HuH-7.5 (cell line): Measurements from ENCODE around the gene CLTC.
"Not testable (repeated sequence)": the region's sequence is repeated elsewhere in the genome, so short reads cannot be mapped to it uniquely, and the experiment has no call there.

Experiments used
- DNase-seq: peaks from one replicate; pipeline ENCODE4 v3.0.0; 2011; ENCODE audit warnings: low spot score

CLTC gene

DNA sequence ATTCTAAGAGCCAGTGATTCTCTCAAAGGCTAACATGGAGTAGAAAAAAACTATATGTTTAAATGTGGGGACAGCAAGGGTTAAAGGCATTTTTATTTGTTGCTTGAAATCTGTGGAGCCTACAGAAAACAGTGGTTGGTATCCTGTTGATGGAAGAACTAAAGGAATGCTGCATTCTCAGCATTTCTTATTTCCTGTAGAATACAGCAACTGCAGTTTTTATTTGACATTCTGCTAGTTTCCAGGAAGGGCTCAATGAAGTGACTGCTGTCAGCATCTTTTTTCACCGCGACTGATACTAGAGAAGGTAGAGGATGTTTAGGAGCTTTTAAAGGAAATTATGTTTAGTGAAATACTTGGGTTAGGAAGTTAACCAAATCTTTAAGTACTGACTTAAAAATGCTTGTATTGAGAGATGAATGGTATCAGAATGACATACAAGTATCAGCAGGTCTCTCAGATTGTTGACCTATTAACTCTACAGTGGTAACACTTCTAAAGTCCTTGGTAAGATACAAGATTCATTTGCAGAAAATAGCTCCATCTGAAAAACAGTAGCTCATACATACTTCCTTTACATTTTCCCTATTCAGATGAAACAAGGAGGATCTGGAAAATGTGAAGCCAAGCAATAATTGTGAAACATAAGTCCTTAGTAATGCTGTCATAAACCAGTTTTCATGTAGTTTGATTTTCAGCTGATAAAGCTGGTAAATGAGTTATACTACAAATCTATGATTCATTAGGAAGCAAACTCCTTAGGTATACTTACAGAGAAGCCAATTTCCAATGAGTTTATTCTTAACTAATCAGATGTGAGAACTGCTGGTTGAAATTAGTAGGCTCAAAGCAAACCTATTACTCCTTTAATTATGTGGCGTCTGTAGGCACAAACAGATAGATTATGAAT is 15.2 kb downstream of the CLTC start:
- DNase-seq: no peak

DNA sequence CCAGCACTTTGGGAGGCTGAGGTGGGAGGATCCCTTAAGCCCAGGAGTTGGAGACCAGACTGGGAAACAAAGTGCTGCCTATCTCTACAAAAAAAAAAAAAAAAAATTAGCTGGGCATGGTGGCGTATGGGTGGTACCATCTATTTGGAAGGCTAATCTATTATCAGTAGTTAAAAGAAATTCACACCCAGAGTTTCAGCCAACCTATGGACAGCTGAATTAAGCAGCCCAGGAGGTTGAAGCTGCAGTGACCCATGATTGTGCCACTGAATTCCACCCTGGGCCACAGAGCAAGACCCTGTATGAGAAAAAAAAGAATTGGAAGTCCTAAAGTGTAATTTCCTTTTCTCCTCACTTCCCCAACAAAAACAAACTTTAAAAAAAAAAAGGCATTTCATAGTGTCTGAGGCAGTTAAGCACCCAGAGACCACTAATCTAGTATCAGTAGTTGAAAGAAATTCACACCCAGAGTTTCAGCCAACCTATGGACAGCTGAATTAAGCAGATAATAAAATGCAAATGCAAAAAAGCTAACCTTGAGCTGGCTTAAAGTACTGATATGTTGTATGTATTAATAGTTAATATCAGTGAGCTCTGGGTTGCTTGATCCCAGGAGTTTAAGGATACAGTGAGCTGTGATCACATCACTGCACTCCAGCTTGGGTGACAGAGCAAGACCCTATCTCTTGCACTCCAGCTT is 18.1 kb downstream of the CLTC start:
- no peak for DNase-seq

- no peak for DNase-seq
These were observed 18.9 kb downstream of the CLTC start for GRCh38 chr17:59638553-59638952.

GRCh38 chr17:59641799-59642484 is 22.2 kb downstream of the CLTC start:
- DNase-seq: no peak

- no peak for DNase-seq
These were observed 22.9 kb downstream of the CLTC start for GRCh38 chr17:59642565-59642964.

GRCh38 chr17:59643159-59644140 is 23.8 kb downstream of the CLTC start:
- DNase-seq: no peak

GRCh38 chr17:59647288-59647687 is 27.6 kb downstream of the CLTC start:
- no peak for DNase-seq

DNA sequence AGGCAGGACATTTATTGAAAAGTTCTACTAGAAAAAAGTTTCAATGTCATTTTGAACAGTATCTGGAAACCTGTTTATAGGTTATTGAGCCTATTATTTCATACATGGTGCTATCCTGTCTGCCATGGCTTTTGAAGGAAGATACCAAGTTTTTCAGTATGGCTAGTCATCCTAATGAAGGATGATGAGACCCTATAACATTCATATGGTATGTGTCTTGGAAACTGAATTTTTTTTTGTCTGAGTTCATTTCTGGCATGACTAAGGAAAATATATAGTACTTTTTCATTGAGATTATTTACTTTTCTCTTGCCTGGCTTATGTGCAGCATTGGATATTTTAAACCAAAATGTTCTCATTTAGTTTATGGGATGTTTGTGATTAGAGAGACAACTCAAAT is 30.2 kb downstream of the CLTC start:
- no peak for DNase-seq

DNA sequence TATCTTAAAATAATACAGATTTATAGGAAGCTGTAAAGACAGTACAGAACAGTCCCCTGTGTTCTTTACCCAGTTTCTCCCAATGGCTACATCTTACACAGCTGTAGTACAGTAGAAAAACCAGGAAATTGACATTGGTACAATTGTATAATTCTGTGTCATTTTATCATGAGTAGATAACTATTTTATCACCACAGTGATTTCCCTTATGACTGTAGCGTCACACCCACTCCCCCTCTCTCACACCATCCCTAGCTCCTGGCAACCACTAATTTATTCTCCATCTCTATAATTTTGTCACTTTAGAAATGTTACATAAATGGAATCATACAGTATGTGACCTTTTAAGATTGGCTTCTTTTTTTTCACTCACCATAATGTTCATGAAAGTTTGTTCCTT is 30.9 kb downstream of the CLTC start:
- DNase-seq: no peak

- DNase-seq: no peak
These were observed 31.7 kb downstream of the CLTC start for GRCh38 chr17:59651346-59651745.

DNA sequence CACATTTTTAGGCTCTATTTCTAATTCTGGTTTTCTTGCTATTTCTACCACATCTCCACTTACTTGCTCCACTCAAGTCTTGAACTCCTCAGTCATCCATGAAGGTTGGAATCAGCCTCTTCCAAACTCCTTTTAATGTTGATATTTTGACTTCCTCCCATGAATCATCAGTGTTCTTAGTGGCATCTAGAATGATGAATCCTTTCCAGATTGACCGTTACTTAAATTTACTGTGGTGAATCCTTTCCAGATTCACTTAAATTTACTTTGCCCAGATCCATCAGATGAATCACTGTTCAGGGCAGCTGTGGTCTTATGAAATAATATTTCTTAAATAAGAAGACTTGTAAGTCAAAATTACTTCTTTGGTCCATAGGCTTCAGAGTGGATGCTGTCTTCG is 32.4 kb downstream of the CLTC start:
- DNase-seq: no peak

DNA sequence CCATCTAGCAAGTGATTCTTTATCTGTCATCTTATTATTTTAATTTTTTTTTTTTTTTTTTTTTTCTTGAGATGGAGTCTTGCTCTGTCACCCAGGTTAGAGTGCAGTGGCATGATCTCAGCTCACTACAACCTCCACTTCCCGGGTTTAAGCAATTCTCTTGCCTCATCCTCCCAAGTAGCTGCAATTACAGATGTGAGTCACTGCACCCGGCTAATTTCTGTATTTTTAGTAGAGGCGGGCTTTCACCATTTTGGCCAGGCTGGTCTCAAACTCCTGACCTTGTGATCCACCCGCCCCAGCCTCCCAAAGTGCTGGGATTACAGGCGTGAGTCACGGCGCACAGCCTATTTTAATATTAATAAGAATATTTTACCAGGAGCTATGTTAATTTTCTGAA is 36.9 kb downstream of the CLTC start:
- DNase-seq: not testable (repeated sequence)

DNA sequence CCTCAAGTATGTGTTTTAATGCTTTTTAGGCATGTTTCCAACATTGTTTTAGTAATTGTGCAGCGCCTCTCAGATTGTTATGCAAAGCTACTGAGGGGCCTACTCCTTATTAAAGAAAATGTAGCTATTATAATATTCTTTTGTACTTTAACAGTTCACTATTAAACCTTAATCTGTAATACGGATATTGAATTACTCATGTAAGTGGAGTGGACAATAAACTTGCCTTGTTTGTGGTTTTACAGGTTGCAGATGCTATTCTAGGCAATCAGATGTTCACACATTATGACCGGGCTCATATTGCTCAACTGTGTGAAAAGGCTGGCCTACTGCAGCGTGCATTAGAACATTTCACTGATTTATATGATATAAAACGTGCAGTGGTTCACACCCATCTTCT is 46.5 kb downstream of the CLTC start:
- DNase-seq: no peak

DNA sequence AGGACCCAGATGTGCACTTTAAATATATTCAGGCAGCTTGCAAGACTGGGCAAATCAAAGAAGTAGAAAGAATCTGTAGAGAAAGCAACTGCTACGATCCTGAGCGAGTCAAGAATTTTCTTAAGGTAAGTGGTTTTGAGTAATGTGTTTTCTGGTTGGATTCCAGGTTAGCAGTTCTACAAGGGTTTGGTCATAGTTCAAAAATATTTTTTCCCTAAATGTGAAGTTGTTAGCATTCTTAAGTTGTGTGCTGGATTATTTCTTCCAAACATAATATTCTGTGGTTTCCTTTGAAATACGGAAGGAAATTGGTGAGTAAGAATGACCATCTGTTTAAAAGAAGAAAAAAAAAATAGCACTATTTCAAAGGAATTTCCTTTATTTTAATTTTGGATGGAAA is 49.1 kb downstream of the CLTC start:
- DNase-seq: no peak

DNA sequence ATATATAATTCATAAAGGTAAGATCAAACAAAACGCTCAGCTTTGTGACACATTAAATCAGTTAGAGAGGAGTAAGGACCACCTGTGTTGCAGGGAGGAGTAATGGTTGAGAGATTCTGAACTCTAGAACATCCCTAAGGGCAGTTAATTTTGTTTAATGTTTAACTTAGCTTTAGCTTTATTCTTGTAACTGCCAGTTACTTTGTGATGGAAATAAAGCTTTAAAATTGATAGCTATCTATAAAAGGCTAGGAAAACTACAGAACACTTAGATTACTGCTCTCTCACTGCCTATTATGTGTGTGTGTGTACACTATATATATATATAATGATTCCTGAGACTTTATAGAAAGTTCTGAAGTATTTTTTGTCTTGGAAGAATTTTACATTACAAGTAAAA is 49.7 kb downstream of the CLTC start:
- no peak for DNase-seq

DNA sequence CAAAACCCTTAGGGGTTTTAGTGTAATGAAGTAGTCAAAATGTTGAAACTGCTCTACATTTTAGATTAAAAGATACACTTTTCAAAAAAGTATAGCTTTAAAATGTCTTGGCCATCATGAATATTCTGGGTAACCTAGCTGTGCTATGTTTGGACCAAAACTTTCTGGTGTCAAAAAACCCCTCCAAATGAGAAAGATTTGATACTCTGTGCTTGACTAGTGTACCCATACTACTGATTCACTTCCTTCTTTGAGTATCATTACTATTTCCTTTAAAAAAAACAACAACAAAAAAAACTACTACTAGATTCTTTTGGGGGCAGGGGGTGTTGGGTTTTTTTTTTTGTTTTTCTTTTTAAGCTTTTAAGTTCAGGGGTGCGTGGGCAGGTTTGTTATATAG is 50.2 kb downstream of the CLTC start:
- DNase-seq: no peak

DNA sequence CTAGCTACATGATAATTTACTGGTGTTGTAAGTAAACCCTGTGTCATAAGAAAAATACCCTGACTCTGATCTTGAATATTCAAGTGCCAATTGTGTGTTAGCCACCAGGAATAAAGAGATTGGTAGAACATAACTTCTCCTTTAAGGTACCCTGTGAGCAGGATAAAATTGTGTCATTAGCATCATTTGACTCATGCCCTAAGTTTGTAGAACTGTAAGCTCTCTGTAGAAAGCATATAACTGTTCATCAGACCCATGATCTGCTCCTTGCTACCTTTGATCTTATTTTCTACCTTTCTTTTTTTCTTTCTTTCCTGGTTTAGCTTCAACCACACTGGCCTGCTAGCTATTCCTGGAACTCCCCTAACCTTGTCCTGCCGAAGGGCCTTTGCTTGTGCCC is 51.7 kb downstream of the CLTC start:
- DNase-seq: no peak

GRCh38 chr17:59675231-59675630 is 55.5 kb downstream of the CLTC start:
- no peak for DNase-seq

DNA sequence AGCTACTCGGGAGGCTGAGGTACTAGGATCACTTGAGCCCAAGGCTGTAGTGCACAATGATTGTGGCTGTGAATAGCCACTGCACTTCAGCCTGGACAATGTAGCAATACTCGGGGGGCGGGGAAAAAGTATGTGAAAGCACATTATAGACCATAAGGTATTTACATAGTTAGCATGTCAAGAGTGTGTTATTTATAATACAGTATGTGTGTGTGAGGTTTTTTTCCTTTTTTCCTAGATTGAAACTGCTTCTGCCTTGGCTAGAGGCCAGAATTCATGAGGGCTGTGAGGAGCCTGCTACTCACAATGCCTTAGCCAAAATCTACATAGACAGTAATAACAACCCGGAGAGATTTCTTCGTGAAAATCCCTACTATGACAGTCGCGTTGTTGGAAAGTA is 57.0 kb downstream of the CLTC start:
- no peak for DNase-seq

- no peak for DNase-seq
These were observed 59.2 kb downstream of the CLTC start for GRCh38 chr17:59678918-59679317.

GRCh38 chr17:59680314-59680713 is 60.6 kb downstream of the CLTC start:
- DNase-seq: no peak

DNA sequence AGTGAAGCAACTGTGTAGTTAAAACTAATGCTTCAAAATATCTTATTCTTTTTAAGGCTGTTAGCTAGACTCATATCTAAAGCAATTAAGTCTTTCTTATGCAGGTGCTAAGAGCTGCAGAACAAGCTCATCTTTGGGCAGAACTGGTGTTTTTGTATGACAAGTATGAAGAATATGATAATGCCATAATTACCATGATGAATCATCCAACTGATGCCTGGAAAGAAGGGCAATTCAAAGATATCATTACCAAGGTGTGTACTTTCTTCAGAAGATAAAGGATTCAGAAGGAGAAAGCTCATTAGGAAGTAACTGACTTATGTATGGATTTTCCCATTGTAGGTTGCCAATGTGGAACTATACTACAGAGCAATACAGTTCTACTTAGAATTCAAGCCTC is 63.6 kb downstream of the CLTC start:
- no peak for DNase-seq
